ENCODE measurements around the gene THRB.
"Not testable (repeated sequence)": the region's sequence is repeated elsewhere in the genome, so short reads cannot be mapped to it uniquely, and the experiment has no call there.

Gene THRB

DNA sequence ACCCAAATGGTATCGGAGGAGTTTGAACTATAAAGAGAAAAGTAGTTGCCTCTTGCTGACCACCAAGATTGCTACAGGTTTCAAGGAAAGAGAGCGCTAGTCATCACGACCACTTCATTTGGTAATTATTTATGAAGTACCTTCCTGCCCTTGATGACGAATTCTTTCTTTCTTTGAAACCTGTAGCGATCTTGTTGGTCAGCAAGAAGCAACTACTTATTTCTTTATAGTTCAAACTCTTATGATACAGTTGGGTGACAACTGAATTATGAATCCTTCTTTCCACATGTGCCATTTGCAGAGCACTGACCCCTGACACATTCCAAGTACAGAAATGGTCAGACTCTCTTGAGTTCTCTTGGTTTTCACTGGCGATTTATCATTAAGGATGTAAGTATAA is 46.8 kb downstream of the THRB start:
- DNase-seq (ENCODE audit: low read depth): no peak

DNA sequence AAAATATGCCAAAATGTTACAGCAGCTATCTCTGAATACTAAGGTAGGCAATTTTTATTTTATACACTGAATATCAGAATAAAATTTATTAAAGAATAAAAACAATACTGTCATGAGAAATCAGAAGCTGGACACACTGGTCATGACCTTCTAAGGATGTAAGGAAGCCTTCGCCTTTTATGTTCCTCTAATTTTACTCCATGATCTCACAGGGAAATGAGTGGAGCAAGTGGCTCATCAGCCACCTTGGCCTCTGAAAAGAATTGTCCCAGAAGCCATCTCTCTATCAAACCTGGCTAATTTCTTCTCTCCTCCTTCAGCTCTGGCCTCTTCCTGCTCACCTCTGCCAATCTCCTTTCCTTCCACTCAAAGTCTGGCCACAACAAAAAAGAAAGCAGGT is 48.6 kb downstream of the THRB start:
- no peak for DNase-seq (ENCODE audit: low read depth)

DNA sequence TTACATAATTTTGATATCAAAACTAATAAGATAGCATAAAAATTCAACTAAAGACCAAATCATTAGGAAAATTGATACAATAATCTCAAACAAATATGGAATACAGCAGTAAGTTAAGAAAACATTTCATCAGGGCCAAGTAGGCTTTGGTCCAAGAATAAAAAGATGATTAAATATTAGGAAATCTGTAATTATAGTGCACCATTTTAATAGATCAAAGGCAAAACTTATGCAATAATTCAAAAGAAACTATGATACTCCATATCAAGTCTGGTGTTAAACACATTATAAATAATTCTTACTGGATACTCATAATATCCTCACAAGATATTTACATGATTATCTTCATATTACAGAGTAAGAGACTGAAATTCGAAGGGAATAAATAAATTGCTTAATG is 51.2 kb downstream of the THRB start:
- no peak for DNase-seq (ENCODE audit: low read depth)

DNA sequence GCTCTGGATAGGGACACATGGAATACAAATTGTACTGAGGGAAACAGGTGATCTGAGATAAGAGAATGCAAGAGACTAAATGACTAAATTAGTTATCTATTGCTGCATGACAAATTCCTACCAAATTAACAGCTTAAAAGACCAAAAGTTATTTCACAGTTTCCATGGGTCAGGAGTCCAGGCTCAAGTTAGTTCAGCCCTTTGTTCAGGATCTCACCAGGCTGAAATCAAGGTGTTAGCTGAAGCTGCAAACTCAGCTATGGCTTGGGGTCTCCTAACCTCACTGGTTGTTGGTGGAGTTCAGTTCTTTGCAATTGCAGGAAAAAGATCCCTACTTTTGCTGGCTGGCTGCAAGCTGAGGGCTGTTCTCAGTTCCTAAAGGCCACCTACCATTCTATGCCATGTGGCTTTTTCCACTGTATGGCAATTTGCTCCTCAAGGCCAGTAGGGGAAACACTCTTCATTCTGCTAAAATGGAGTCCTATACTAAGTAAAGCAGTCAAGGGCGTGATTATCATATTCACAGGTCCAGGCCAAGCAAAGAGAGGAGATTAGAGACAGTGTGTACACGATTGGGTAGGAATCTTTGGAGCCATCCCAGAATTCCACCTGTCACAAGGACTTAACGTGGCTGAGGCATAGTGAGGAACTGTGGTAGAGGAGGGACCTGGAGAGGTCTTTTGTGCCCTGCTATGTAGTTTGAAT is 53.7 kb downstream of the THRB start:
- DNase-seq (ENCODE audit: low read depth): no peak

DNA sequence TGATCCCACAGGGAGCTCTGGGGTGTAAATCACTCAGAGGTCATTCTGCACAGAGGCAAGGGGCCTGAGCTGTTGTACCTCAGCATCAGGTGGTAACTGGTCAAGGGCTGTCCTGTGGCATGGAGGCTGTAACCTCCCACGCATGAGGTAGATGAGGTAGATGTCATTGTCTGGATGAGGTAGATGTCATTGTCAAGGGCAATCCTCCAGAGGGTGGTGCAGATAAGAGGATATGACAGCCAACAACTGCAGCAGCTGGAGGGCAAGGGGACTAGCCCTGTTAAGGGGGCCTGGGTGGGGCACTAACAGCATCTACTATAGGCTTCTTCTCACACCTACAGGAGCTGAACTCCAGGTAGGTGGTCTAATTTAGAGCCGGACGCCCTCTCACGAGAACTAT is 55.6 kb downstream of the THRB start:
- DNase-seq (ENCODE audit: low read depth): no peak

DNA sequence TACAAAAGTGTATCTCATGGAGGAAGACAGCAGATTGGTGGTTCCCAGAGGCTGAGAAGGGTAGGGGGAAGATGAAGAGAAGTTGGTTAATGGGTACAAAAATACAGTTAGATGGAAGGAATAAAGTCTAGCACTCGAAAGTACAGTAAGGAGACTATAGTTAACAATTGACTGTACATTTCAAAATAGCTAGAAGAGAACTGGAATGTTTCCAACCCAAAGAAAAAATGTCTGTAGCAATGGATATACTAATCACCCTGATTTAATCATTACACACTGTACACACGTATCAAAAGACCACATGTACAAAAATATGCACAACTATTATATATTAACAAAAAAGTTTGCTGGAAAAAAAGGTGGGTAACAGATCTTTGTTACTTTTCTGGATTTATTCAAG is 57.3 kb downstream of the THRB start:
- DNase-seq (ENCODE audit: low read depth): no peak

DNA sequence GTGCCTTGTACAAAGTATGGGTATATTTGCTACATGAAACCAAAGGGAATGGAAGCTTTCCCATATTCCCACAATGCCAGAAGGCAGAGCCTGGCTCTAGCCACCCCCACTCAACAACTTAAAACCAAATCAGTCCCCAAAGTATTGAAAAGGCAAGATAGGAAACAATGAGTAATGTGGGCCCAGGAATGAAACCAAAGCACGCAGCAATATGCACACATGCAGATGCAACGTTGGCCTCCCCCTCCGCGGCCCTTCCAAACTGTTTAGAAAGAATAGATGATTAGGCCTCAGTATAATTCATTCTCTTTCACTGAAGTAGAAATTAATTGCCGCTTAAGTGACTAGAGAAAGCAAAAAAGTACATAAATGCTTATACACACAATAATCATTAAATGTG is 59.1 kb downstream of the THRB start:
- DNase-seq (ENCODE audit: low read depth): no peak

DNA sequence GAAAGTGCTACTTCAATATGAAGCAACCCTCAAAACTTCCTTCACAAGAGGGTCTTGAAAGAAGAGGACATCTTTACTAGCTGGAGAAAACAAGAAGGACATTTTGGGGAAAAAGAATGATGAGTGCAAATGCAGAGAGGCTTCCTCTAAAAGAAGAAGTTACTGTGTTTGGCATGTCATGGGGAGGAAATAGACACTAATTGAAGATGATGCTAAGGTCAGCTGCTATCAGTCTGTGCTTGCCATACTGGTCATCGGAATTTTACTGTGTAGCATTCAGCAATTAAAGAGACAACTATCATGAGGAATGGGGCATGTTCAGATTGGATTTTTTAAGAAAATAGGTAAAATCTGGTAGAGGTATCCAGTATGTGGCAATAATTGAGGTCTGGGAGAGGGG is 60.0 kb downstream of the THRB start:
- no peak for DNase-seq (ENCODE audit: low read depth)

DNA sequence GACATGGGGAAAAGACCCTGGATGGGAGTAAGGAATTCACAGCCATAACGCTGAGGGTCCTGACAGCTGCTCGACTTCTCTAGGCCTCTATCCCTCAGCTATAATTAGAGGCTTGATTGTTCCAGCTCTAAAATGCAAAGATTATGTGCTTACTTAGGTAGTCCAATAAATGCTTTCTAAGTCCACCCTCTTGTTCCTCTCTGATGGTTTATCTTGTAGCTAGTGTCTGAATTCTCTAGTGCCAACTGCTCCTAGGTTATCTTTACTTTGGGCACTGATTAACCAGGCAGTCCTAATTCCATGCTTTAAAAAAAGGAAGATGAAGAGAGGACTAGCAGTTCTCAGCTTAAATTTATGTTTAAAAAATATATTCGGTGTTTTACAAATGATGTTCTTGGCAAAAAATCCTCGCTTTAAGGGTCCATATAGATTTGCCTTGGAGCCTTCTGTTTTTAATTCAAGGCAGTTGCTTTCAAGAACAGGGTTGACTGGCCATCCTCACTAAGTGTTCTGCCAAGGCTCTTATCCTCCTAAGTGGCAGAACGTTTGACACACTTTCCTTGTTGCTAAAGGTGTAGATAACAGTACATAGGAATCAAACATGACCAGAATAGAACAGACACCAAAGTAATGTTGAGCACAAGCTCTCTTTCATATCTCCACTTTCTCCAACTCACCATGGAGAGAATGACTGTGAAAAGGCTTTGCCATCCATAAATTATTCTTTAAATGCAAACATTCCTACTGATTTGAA is 60.6 kb downstream of the THRB start:
- no peak for DNase-seq (ENCODE audit: low read depth)

DNA sequence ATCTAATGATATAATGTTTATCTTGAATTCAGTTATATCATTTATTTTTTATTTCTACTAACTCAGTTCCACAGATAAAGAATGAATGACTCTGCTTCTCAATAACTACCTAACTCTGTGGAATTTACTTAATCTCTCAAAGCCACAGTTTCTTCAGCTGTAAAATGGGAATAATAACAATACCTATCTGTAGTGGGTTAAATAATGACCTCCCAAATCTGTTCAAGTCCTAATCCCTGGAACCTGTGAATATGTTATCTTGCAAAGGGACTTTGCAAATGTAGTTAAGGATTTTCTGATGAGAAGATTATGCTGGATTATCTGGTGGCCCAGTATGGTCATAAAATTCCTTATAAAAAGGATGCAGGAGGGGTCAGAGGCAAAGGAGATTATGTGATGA is 61.7 kb downstream of the THRB start:
- DNase-seq (ENCODE audit: low read depth): no peak

DNA sequence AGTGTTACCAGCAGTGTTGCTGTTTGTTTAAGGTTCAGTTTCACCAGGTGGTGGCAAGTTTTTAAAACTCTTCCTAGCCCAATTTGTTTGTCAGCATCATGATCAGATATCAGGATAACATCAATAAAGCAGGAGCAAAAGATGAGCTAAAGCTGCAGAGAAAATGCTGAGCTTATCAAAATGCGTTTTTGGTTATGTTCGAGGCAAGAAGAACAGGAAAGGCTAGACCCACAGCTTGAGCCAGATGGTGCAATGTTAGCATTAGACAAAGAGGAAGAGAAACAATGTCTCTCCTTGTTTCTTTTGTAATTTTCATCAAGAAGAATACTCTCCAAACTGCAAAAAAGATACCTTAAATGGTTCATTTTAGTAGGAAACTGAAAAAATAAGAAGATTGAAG is 66.2 kb downstream of the THRB start:
- no peak for DNase-seq (ENCODE audit: low read depth)

DNA sequence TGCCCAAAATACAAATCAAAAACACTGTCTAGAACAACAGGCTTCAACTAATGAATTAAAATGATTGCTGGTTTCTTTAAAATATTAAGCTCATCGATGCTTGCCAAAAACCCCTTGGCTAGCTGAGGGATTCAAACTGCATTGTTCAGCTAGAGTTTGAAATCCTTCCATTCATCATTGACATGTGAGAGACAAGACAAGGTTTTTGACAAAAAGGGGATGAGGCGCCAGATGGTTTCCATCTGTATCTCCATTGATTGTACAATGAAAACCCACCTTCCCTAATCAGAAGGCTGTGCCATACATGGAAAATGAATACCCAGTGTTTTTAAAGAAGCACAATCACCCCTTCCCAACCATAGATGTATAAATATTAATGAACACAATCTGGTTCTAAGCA is 67.8 kb downstream of the THRB start:
- no peak for DNase-seq (ENCODE audit: low read depth)

DNA sequence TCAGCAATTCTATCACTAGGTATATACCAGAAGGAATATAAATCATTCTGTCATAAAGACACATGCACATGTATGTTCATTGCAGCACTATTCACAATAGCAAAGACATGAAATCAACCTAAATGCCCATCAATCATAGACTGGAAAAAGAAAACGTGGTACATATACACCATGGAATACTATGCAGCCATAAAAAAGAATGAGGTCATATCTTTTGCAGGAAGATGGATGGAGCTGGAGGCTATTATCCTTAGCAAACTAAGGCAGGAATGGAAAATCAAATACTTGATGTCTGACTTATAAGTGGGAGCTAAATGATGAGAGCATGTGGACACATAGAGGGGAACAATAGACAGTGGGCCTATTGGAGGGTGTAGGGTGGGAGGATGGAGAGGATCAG is 73.8 kb downstream of the THRB start:
- not testable (repeated sequence) for DNase-seq (ENCODE audit: low read depth)

DNA sequence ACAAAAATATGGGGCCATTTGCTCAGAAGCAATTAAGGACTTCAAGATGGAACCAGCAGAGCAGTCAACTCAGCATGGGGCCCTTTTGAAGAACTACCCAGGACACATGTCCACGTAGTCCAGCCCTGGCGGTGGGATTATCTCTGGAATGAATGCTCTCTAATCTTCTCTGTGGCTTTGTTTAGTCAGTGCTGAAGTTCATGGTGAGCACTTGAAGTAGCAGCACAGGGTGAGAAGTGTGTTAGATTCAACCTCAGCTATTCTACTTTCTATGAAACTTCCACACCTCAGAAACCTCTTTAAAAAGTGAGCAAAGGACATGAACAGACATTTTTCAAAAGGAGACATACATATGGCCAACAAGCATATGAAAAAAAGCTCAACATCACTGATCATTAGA is 74.4 kb downstream of the THRB start:
- no peak for DNase-seq (ENCODE audit: low read depth)

DNA sequence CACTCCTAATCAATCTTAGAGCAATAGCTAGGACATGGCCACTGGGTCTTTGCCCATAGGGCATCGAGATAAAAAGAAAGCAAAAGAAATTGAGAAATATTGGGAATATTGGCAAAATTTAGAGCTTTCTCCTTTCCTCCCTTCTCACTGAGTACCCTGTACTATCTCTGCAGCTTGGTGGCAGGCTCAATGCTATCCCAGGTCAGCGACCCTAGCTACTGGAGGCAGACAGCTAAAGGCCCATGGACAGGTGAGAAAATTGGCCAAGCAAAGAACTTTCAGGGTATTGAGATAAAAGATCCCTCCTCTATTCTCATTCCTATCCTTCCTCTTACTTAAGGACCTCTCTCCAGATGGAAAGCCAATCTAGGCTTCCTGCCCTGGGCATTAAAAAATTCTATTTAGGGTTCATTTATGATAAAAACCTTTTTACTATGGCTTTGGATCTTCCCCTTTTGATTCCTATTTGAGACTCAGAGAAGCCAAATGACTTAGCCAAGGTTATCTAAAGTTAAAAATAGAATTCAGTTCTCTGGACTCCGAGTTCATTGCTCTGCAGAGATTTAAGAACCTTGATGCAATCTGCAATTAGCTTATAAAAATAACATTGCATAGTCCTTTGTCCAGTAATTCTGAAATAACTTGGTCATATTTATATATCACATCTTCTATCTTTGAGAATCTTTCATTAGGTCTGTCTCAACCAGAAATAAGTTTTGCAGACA is 75.4 kb downstream of the THRB start:
- no peak for DNase-seq (ENCODE audit: low read depth)

DNA sequence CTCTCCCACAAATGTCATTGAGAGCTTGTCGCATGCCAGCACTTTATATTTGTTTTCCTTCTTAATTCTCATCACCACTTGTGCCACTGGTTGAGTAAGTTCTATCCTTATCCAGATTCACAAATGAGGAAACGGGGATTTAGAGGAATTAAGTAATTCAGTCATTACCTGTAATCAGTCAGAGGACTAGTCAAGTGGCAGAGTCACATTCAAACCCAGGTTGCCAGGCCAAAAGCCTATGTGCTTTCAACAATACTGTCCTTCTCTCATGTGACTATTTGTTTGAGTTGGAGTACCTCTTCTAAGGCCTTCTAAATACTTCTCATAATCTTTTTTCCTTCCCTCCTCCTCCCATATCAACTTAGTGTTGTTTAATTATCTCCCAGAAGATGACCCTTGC is 76.9 kb downstream of the THRB start:
- DNase-seq (ENCODE audit: low read depth): no peak

DNA sequence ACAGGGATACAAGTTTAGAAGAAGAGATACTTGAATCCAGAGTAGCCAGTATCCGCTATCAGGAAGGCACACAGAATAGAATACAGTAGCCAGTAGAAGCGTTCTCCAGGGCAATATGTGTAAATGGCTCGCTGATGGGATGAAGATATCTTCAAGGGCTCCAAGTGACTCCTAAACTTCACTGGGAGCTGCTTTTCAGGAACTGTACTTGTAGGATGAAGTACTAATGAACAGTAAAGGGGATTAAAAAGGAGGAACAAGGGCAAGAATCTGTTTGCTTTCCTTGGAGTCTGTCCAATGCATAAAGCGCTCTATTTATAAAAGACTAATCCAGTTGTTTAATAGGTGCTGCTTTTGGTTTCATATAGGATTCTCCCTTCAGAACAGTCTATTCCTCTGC is 78.4 kb downstream of the THRB start:
- no peak for DNase-seq (ENCODE audit: low read depth)

DNA sequence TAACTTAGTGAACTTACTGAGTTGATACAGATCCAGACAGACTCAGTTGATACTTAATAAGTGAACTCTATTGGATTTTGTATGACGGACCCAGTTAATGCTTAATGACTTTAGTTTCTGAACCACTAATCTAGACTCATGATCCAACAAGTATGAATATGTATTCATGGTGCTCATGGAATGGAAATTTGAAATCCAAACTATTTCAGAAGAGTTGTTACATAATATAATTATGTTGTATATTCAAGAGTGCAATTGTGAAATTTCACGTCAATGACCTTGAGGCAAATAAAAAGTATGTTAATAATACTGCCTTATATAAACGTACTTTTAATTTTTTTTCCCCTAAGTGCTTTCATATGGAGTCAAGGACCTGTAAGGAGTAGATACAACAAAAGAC is 78.8 kb downstream of the THRB start:
- no peak for DNase-seq (ENCODE audit: low read depth)

DNA sequence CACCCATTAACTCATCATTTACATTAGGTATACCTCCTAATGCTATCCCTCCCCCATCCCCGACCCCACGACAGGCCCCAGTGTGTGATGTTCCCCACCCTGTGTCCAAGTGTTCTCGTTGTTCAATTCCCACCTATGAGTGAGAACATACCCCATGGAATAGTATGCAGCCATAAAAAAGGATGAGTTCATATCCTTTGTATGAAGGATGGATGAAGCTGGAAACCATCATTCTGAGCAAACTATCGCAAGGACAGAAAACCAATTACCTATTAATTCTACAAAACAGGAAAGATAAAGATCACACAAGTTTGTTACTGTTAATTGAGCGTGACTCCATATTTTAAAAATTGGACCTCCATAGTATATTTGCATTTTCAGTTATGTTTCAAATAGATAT is 81.0 kb downstream of the THRB start:
- DNase-seq (ENCODE audit: low read depth): not testable (repeated sequence)

DNA sequence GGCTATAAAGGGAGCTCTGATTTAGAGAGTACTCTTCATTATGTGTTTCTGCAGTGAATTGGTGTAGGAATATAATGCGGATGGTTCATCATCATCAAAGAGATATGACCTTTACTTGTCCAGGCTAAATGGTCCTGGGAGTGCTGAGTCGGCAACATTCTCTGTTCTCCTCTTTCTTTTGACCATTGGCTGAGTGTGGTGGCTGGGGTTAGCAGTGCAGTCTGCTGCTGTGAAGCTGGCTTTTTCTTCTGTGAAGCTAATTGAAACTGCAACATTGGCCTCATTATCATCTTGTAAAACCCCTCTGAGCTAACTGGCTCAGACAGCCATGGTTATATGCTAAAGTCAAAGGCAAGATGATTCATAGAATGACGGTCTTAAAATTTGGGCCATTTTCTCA is 83.8 kb downstream of the THRB start:
- DNase-seq (ENCODE audit: low read depth): no peak

DNA sequence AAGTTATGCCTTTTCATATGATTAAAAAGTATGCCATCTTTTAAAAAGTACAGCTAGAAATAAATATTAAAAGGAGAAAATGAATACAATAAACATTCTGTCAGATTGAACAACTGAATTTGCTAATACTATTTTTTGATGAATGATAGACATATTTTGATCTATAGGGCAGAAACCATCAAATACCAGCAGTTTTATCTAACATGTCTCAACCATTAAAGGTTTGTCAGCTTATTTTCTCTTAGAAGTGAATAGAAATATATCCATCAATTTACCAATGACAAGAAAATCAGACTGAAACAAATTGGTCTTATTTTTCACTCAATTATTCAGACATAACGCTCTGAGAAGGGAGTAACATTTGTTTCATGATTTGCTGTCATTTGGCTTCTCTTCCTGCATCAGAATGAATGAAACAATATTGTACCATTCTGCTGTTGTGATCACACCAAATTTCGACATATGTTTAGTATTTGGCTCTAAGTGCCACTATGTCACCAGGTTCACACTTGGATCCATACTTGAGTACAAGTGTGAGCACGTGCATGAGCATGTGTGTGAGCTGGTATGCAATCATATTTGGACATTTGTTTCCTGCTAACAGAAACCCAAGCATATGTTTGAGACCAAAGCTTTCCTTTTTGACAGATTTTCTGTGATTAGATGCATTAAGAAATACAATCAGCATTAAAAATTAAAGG is 86.5 kb downstream of the THRB start:
- DNase-seq (ENCODE audit: low read depth): no peak

DNA sequence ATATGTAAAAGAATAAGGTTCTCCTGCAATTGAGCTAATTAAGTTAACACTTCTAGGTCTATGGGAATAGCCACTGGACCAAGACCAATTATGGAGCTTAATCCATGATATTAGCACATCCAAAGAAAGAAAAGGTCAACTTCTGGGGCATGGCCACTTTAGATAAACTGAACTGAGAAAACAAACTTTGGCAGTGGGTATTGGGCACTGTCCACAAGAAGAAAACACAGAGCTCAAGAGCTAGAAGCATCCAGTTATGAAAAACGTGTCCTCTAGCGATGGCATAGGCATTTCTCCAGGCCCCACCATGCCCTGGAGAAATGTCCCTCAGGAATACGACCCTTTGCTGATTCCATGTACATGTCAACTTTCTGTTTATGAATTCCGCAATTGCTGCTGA is 87.8 kb downstream of the THRB start:
- DNase-seq (ENCODE audit: low read depth): no peak

DNA sequence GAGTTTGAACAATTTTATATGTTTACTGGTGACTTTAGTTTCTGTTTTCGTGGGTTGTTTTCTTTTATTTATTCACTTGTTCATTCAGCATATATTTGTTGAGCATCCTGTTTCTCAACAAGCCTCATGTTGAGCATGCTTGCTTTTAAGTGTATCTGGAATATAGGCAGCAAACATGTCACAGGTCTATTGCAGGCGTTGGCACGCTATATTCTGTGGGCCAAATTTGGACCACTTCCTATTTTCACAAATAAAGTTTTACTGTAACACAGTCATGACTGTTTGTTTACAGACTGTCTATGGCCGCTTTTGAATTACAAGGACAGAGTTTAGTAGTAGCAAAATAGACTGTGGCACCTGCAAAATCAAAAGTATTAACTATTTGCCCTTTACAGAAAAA is 89.6 kb downstream of the THRB start:
- no peak for DNase-seq (ENCODE audit: low read depth)

Data from activated T-cell treated with anti-CD3 and anti-CD28 coated beads for 1 hour (primary cell).